ENCODE data around the gene ACADVL. TPM values are rescaled to one million over a fixed set of nuclear protein-coding genes. Genes with fewer than 3 reads are reported as not detected.
A peak's percentile ranks its signal among the peaks of the same experiment; 100 is the strongest.

The ACADVL gene
- total RNA-seq, 1 donor from 2014 or later = 86.7 TPM

- H3K4me3 Mint-ChIP-seq = peak overlapping the region; percentile 99
- H3K36me3 Mint-ChIP-seq = peaks cover 33% of the 10 kb centered on the region
- Histone ChIP-seq H4K20me1 (ENCODE audit: low read depth) (peaks cover 42% of the 10 kb centered on the region), H3K79me2 (ENCODE audit: low read depth) (peaks cover 90% of the 10 kb centered on the region), H3K9ac (no peak overlapping the region), H3K27ac (peak overlapping the region; percentile 75), H3K27me3 (no peaks in the 10 kb centered on the region), H3K9me3 (ENCODE audit: low read depth) (no peaks in the 10 kb centered on the region), H3K4me2 (peak overlapping the region; percentile 74), H3K4me1 (peaks cover 28% of the 10 kb centered on the region), H3F3A (ENCODE audit: low read depth) (peaks cover 69% of the 10 kb centered on the region), H3K36me3 (no peaks in the 10 kb centered on the region), H3K4me3 (peak overlapping the region; percentile 99), H2AFZ (replicated peaks) (no peak overlapping the region)
- H3K9me3 Mint-ChIP-seq = no peaks in the 10 kb centered on the region
- H3K4me1 Mint-ChIP-seq = peaks cover 55% of the 10 kb centered on the region
- TF ChIP-seq, protein P1, sequence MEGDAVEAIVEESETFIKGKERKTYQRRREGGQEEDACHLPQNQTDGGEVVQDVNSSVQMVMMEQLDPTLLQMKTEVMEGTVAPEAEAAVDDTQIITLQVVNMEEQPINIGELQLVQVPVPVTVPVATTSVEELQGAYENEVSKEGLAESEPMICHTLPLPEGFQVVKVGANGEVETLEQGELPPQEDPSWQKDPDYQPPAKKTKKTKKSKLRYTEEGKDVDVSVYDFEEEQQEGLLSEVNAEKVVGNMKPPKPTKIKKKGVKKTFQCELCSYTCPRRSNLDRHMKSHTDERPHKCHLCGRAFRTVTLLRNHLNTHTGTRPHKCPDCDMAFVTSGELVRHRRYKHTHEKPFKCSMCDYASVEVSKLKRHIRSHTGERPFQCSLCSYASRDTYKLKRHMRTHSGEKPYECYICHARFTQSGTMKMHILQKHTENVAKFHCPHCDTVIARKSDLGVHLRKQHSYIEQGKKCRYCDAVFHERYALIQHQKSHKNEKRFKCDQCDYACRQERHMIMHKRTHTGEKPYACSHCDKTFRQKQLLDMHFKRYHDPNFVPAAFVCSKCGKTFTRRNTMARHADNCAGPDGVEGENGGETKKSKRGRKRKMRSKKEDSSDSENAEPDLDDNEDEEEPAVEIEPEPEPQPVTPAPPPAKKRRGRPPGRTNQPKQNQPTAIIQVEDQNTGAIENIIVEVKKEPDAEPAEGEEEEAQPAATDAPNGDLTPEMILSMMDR (IDR thresholded peaks at IDR 0.05) = no peak
- TF ChIP-seq EZH2 (IDR thresholded peaks at IDR 0.05) (no peak), EZH2phosphoT487 (IDR thresholded peaks at IDR 0.05) (no peak)
- no peak for DNase-seq (ENCODE audit: low spot score)
- H3K27ac Mint-ChIP-seq = no peak overlapping the region
- H3K27me3 Mint-ChIP-seq (ENCODE audit: insufficient read depth, low read depth) = peaks cover 10% of the 10 kb centered on the region
Measured at GRCh38 chr17:7236808-7237207, 17.1 kb downstream of the ACADVL start.

GRCh38 chr17:7237266-7237760 is 17.6 kb downstream of the ACADVL start:
- Histone ChIP-seq H3K36me3 (no peaks in the 10 kb centered on the region), H4K20me1 (ENCODE audit: low read depth) (peaks cover 37% of the 10 kb centered on the region), H3K4me3 (peak overlapping the region; percentile 99), H3K9ac (no peak overlapping the region), H3K9me3 (ENCODE audit: low read depth) (no peaks in the 10 kb centered on the region), H3F3A (ENCODE audit: low read depth) (peaks cover 73% of the 10 kb centered on the region), H3K79me2 (ENCODE audit: low read depth) (peaks cover 88% of the 10 kb centered on the region), H3K27ac (peak overlapping the region; percentile 75), H3K4me2 (peak overlapping the region; percentile 74), H3K27me3 (no peaks in the 10 kb centered on the region), H3K4me1 (peaks cover 24% of the 10 kb centered on the region), H2AFZ (replicated peaks) (no peak overlapping the region)
- no peak for TF ChIP-seq EZH2 (IDR thresholded peaks at IDR 0.05)
- no peak for TF ChIP-seq EZH2phosphoT487 (IDR thresholded peaks at IDR 0.05)
- TF ChIP-seq, protein P1 (IDR thresholded peaks at IDR 0.05) = no peak
- no peak for DNase-seq (ENCODE audit: low spot score)
- peaks cover 54% of the 10 kb centered on the region for H3K4me1 Mint-ChIP-seq
- H3K9me3 Mint-ChIP-seq = no peaks in the 10 kb centered on the region
- H3K4me3 Mint-ChIP-seq = peak overlapping the region; percentile 99
- peak overlapping the region; percentile 35 for H3K27ac Mint-ChIP-seq
- peaks cover 15% of the 10 kb centered on the region for H3K27me3 Mint-ChIP-seq (ENCODE audit: insufficient read depth, low read depth)
- peaks cover 28% of the 10 kb centered on the region for H3K36me3 Mint-ChIP-seq

GRCh38 chr17:7237761-7238419 is 18.2 kb downstream of the ACADVL start:
- Mint-ChIP-seq H3K27ac (no peak overlapping the region), H3K4me1 (peaks cover 53% of the 10 kb centered on the region), H3K4me3 (peak overlapping the region; percentile 99), H3K27me3 (ENCODE audit: insufficient read depth, low read depth) (peaks cover 15% of the 10 kb centered on the region), H3K9me3 (no peaks in the 10 kb centered on the region), H3K36me3 (peaks cover 27% of the 10 kb centered on the region)
- H3K9ac ChIP-seq = peak overlapping the region; percentile 65
- peaks cover 19% of the 10 kb centered on the region for H3K4me1 ChIP-seq
- peaks cover 32% of the 10 kb centered on the region for H4K20me1 ChIP-seq (ENCODE audit: low read depth)
- no peaks in the 10 kb centered on the region for H3K36me3 ChIP-seq
- H3F3A ChIP-seq (ENCODE audit: low read depth) = peaks cover 73% of the 10 kb centered on the region
- peak overlapping the region; percentile 74 for H3K4me2 ChIP-seq
- H3K4me3 ChIP-seq = peak overlapping the region; percentile 99
- H2AFZ ChIP-seq (replicated peaks) = no peak overlapping the region
- TF ChIP-seq, protein P1 (IDR thresholded peaks at IDR 0.05) = no peak
- TF ChIP-seq EZH2 (IDR thresholded peaks at IDR 0.05) (no peak), EZH2phosphoT487 (IDR thresholded peaks at IDR 0.05) (no peak)
- H3K9me3 ChIP-seq (ENCODE audit: low read depth) = no peaks in the 10 kb centered on the region
- no peaks in the 10 kb centered on the region for H3K27me3 ChIP-seq
- DNase-seq (ENCODE audit: low spot score) = peak; percentile 92
- peaks cover 83% of the 10 kb centered on the region for H3K79me2 ChIP-seq (ENCODE audit: low read depth)
- H3K27ac ChIP-seq = peak overlapping the region; percentile 75
